ENCODE measurements around the gene PCDHA12.

- TF ChIP-seq POLR2A (IDR thresholded peaks at IDR 0.05) (no peak), CTCF (IDR thresholded peaks at IDR 0.05) (peak in 3 of 4 donors; percentile 15 to 39 (median 21))
Measured at GRCh38 chr5:140868721-140869554, 6.2 kb upstream of the PCDHA12 start, which contains the start of gene PCDHA11.
